Measurements from ENCODE around the gene SMYD3.

SMYD3 gene

DNA sequence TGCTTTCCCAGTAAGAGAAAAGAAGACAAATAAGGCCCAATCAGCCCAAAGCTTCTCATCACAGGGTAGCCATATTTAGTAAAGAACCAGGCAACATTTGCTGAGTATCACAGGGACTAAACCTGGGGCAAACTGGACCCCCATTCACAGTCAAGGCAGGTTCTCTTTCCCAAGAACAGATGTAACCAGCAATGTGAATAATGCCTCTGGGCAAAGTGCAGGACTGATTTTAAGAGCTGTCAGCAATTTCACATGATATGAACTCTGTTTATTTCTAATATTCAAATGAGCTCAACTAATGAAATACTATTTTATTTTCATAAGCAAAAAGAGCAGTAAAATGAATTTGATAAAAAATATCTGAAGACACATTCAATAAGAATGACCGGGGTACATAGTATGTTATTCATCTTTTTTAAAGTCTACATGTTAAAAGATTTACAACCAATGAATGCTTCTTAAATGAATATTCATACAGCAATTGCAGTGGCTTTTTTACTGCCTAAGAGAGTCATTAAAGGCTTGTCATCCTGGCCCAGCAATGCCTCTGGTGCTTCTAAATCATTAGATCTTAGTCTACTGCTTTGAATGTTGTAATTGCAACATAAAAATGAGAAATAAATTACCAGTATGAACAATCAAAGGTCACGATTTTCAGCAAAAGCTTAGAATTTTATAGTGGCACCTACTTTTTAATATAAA, 308.8 kb downstream of the SMYD3 start:
- H3K4me3 ChIP-seq (ENCODE audit: low read length): no peak overlapping the region
- DNase-seq (ENCODE audit: low read depth): no peak
- TF ChIP-seq, protein P1, sequence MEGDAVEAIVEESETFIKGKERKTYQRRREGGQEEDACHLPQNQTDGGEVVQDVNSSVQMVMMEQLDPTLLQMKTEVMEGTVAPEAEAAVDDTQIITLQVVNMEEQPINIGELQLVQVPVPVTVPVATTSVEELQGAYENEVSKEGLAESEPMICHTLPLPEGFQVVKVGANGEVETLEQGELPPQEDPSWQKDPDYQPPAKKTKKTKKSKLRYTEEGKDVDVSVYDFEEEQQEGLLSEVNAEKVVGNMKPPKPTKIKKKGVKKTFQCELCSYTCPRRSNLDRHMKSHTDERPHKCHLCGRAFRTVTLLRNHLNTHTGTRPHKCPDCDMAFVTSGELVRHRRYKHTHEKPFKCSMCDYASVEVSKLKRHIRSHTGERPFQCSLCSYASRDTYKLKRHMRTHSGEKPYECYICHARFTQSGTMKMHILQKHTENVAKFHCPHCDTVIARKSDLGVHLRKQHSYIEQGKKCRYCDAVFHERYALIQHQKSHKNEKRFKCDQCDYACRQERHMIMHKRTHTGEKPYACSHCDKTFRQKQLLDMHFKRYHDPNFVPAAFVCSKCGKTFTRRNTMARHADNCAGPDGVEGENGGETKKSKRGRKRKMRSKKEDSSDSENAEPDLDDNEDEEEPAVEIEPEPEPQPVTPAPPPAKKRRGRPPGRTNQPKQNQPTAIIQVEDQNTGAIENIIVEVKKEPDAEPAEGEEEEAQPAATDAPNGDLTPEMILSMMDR (conservative IDR thresholded peaks at IDR 0.05; ENCODE audit: low read depth, low read length): no peak

DNA sequence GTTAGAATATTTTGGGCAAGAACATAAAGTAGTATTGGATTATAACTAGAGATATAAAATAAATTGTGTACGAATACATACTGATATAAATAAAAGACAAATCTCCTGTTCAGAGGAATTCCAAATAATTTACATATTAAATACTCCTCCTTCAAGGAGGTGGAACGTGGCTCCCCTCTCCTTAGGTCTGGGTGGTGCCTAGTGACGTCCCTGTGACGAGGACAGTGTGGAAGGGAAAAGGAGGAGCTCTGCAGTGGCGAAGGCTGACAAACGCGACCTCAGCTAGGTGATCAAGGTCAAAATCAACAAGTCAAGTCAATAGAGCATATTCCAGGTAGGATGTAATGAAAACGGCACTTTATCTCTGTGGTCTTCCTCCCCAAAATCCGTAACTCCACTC, 310.0 kb downstream of the SMYD3 start:
- no peak for DNase-seq (ENCODE audit: low read depth)
- TF ChIP-seq, protein P1 (conservative IDR thresholded peaks at IDR 0.05; ENCODE audit: low read depth, low read length): no peak
- no peak overlapping the region for H3K4me3 ChIP-seq (ENCODE audit: low read length)

DNA sequence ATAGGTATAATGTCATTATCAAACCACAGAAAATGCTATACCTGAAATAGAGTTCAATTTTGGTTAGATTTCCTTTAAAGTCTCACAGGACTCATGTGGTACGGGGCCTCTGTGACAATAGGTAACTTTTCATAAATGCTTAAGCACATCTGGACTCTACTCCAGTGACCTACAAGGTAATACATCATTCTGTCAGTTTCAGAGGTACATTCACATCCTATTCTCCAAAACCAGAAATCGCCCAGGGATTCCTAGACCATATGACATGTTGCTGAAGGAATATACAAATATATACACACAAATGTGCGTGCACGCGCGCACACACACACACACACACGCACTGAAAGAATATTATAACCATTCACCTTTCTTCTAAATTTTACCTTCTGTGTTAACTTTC, 311.8 kb downstream of the SMYD3 start:
- DNase-seq (ENCODE audit: low read depth): no peak
- no peak overlapping the region for H3K4me3 ChIP-seq (ENCODE audit: low read length)
- TF ChIP-seq, protein P1 (conservative IDR thresholded peaks at IDR 0.05; ENCODE audit: low read depth, low read length): no peak

DNA sequence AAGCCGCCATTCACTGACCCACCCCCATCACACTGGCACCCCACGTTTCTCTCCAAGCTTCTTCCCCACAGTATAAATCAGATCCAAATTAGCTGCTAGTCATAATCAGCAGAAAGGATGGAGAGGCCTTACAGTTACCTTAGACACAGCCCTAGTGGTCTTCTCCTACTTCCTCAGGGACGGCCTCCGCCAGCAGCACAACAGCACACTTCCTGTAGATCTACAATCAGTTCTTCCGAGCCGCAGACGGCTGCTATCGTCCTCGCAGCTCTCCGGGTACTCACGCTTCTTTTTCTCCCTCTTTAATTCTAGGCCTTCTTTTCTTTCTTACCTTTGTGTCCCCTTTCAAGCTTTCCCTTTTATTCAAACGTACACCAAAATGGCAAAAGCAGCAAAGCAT, 313.5 kb downstream of the SMYD3 start:
- H3K4me3 ChIP-seq (ENCODE audit: low read length): no peak overlapping the region
- DNase-seq (ENCODE audit: low read depth): no peak
- TF ChIP-seq, protein P1 (conservative IDR thresholded peaks at IDR 0.05; ENCODE audit: low read depth, low read length): no peak

DNA sequence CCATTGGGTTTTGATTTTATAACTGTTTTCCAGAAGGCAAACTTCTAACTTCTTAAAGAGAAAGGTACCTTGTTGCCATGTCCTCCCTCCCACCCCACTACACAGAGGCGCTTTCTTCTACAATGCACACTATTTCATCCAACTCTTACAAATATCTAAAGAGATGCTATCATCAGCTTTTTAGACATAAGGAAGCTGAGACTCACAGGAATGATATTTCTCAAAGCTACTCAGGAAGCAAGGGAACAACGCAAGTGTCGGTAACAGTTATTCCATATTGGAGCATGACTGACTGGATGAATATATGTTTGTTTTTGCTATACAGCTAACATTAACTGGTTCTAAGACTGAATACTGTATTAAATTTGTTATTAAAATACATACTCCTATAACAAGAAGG, 318.0 kb downstream of the SMYD3 start:
- DNase-seq (ENCODE audit: low read depth): no peak
- no peak overlapping the region for H3K4me3 ChIP-seq (ENCODE audit: low read length)
- TF ChIP-seq, protein P1 (conservative IDR thresholded peaks at IDR 0.05; ENCODE audit: low read depth, low read length): no peak

DNA sequence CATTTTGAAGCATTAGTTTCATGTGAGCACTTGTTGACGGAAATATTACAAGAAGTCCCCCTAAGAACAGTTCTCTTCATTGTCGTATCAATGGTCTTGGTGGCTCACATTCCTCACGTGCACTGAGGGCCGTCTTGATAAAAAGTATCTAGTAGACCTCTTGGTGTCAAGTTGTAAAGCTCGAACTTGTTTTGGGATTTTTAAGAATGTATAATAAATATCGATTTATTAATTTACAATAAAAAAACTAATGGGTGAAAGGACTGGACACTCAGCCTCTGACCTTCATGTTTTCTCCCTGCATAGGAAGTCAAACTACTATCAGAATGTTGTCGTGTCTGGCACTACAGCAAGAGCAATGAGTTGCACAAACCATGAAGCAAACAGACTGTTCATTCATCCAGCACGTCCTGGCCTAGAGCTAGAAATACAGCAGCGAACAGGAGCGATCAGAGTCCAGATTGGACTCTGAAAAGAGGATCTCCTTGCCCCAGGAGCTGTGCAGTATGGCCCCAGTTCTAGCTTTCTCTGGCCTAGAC, 319.2 kb downstream of the SMYD3 start:
- no peak for DNase-seq (ENCODE audit: low read depth)
- H3K4me3 ChIP-seq (ENCODE audit: low read length): no peak overlapping the region
- TF ChIP-seq, protein P1 (conservative IDR thresholded peaks at IDR 0.05; ENCODE audit: low read depth, low read length): no peak

DNA sequence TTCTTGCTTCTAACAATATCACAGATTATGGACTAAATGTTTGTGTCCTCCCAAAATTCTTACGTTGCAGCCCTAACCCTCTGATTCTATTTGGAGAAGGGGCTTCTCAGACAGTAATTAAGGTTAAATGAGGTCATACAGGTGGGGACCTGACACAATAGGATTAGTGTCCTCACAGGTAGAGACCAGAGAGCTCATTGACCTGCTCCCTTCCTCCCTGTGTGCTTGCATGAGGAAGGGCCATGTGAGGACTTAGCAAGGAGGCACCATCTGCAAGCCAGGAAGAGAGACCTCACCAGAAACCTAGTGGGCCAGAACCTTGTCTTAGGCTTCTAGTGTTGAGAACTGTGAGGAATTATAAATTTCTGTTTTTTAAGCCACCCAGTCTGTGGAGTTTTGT, 322.6 kb downstream of the SMYD3 start:
- H3K4me3 ChIP-seq (ENCODE audit: low read length): no peak overlapping the region
- no peak for DNase-seq (ENCODE audit: low read depth)
- TF ChIP-seq, protein P1 (conservative IDR thresholded peaks at IDR 0.05; ENCODE audit: low read depth, low read length): no peak
